ENCODE results near the gene MED13.
"Not testable (repeated sequence)": the region's sequence is repeated elsewhere in the genome, so short reads cannot be mapped to it uniquely, and the experiment has no call there.

Gene MED13

GRCh38 chr17:62004388-62004787 lies 60.7 kb downstream of the MED13 start:
- H3K4me3 ChIP-seq (ENCODE audit: low read length) = no peak overlapping the region
- H3K9ac ChIP-seq (ENCODE audit: low read length) = no peak overlapping the region
- H3K9me3 ChIP-seq (ENCODE audit: control insufficient read depth, low read length) = no peaks in the 10 kb centered on the region
- H3K27me3 ChIP-seq (ENCODE audit: control insufficient read depth, insufficient read depth, low read length) = no peaks in the 10 kb centered on the region
- no peaks in the 10 kb centered on the region for H3K36me3 ChIP-seq (ENCODE audit: control insufficient read depth, insufficient read depth, low read length)
- H3K4me1 ChIP-seq (ENCODE audit: control insufficient read depth, insufficient read depth, low read length) = no peaks in the 10 kb centered on the region

GRCh38 chr17:62003141-62003540 lies 61.9 kb downstream of the MED13 start:
- not testable (repeated sequence) for H3K36me3 ChIP-seq (ENCODE audit: control insufficient read depth, insufficient read depth, low read length); H3K4me1 ChIP-seq (ENCODE audit: control insufficient read depth, insufficient read depth, low read length); H3K9me3 ChIP-seq (ENCODE audit: control insufficient read depth, low read length); H3K9ac ChIP-seq (ENCODE audit: low read length); H3K4me3 ChIP-seq (ENCODE audit: low read length); H3K27me3 ChIP-seq (ENCODE audit: control insufficient read depth, insufficient read depth, low read length)

DNA sequence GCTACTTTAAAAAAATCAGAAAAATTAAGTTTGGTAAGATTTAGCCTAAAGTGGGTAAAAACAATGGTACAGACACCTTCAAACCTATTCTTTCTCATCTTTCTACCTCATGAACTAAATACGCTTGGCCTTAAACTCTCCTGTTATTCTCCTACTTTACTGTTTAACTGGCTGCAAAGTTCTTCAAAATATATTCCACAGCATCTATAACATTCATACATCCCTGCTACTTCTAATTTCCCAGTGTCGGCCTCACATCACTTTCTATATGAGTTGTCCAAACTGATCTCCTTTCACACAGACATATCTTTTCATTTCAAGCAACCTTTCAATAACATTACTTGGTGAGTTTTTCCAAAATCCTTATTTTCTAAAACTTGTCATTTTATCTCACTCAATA lies 64.0 kb downstream of the MED13 start:
- Histone ChIP-seq H3K9me3 (ENCODE audit: control insufficient read depth, low read length) (no peaks in the 10 kb centered on the region), H3K4me1 (ENCODE audit: control insufficient read depth, insufficient read depth, low read length) (no peaks in the 10 kb centered on the region), H3K36me3 (ENCODE audit: control insufficient read depth, insufficient read depth, low read length) (no peaks in the 10 kb centered on the region), H3K9ac (ENCODE audit: low read length) (no peak overlapping the region), H3K27me3 (ENCODE audit: control insufficient read depth, insufficient read depth, low read length) (no peaks in the 10 kb centered on the region), H3K4me3 (ENCODE audit: low read length) (no peak overlapping the region)

GRCh38 chr17:62000186-62000585 lies 64.9 kb downstream of the MED13 start:
- no peaks in the 10 kb centered on the region for H3K9me3 ChIP-seq (ENCODE audit: control insufficient read depth, low read length)
- H3K4me3 ChIP-seq (ENCODE audit: low read length) = no peak overlapping the region
- H3K27me3 ChIP-seq (ENCODE audit: control insufficient read depth, insufficient read depth, low read length) = no peaks in the 10 kb centered on the region
- H3K9ac ChIP-seq (ENCODE audit: low read length) = no peak overlapping the region
- H3K36me3 ChIP-seq (ENCODE audit: control insufficient read depth, insufficient read depth, low read length) = no peaks in the 10 kb centered on the region
- H3K4me1 ChIP-seq (ENCODE audit: control insufficient read depth, insufficient read depth, low read length) = no peaks in the 10 kb centered on the region

DNA sequence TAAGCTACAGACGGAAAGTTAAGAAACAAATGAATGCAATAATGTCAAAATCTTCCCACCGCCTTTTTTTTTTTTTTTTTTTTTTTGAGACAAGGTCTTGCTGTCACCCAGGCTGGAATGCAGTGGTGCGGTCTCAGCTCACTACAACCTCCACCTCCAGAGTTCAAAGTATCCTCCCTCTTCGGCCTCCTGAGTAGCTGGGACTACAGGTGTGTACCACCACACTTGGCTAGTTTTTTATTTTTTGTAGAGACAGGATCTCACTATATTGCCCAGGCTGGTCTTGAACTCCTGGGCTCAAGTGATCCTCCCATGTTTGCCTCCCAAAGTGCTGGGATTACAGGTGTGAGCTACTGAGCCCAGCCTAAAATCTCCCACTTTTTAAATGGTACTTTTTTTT lies 66.5 kb downstream of the MED13 start:
- H3K4me3 ChIP-seq (ENCODE audit: low read length); H3K9me3 ChIP-seq (ENCODE audit: control insufficient read depth, low read length); H3K4me1 ChIP-seq (ENCODE audit: control insufficient read depth, insufficient read depth, low read length); H3K9ac ChIP-seq (ENCODE audit: low read length); H3K27me3 ChIP-seq (ENCODE audit: control insufficient read depth, insufficient read depth, low read length); H3K36me3 ChIP-seq (ENCODE audit: control insufficient read depth, insufficient read depth, low read length): not testable (repeated sequence)

- H3K9me3 ChIP-seq (ENCODE audit: control insufficient read depth, low read length) = no peaks in the 10 kb centered on the region
- no peaks in the 10 kb centered on the region for H3K36me3 ChIP-seq (ENCODE audit: control insufficient read depth, insufficient read depth, low read length)
- H3K27me3 ChIP-seq (ENCODE audit: control insufficient read depth, insufficient read depth, low read length) = no peaks in the 10 kb centered on the region
- H3K4me1 ChIP-seq (ENCODE audit: control insufficient read depth, insufficient read depth, low read length) = no peaks in the 10 kb centered on the region
- H3K9ac ChIP-seq (ENCODE audit: low read length) = no peak overlapping the region
- H3K4me3 ChIP-seq (ENCODE audit: low read length) = no peak overlapping the region
Measured at GRCh38 chr17:61997664-61998063, 67.4 kb downstream of the MED13 start.

GRCh38 chr17:61996916-61997605 lies 68.0 kb downstream of the MED13 start:
- no peaks in the 10 kb centered on the region for H3K27me3 ChIP-seq (ENCODE audit: control insufficient read depth, insufficient read depth, low read length)
- H3K9ac ChIP-seq (ENCODE audit: low read length) = no peak overlapping the region
- H3K4me1 ChIP-seq (ENCODE audit: control insufficient read depth, insufficient read depth, low read length) = no peaks in the 10 kb centered on the region
- H3K4me3 ChIP-seq (ENCODE audit: low read length) = no peak overlapping the region
- no peaks in the 10 kb centered on the region for H3K36me3 ChIP-seq (ENCODE audit: control insufficient read depth, insufficient read depth, low read length)
- H3K9me3 ChIP-seq (ENCODE audit: control insufficient read depth, low read length) = no peaks in the 10 kb centered on the region

DNA sequence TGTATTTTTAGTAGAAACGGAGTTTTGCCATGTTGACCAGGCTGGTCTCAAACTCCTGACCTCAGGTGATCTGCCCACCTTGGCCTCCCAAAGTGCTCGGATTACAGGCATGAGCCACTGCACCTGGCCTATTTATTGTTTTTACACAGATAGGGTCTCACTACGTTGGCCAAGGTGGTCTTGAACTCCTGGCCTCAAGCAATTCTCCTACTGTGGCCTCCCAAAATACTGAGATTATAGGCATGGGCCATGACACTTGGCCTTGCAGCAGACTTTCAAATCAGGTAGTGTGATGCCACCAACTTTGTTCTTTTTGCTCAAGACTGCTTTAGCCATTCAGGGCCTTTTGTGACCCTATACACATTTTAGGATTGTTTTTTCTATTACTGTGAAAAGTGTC lies 75.6 kb downstream of the MED13 start:
- Histone ChIP-seq H3K4me1 (ENCODE audit: control insufficient read depth, insufficient read depth, low read length) (no peaks in the 10 kb centered on the region), H3K27me3 (ENCODE audit: control insufficient read depth, insufficient read depth, low read length) (no peaks in the 10 kb centered on the region), H3K4me3 (ENCODE audit: low read length) (no peak overlapping the region), H3K9ac (ENCODE audit: low read length) (no peak overlapping the region), H3K9me3 (ENCODE audit: control insufficient read depth, low read length) (no peaks in the 10 kb centered on the region), H3K36me3 (ENCODE audit: control insufficient read depth, insufficient read depth, low read length) (no peaks in the 10 kb centered on the region)

- Histone ChIP-seq H3K27me3 (ENCODE audit: control insufficient read depth, insufficient read depth, low read length) (no peaks in the 10 kb centered on the region), H3K9ac (ENCODE audit: low read length) (no peak overlapping the region), H3K9me3 (ENCODE audit: control insufficient read depth, low read length) (no peaks in the 10 kb centered on the region), H3K4me1 (ENCODE audit: control insufficient read depth, insufficient read depth, low read length) (no peaks in the 10 kb centered on the region), H3K4me3 (ENCODE audit: low read length) (no peak overlapping the region), H3K36me3 (ENCODE audit: control insufficient read depth, insufficient read depth, low read length) (no peaks in the 10 kb centered on the region)
Measured at GRCh38 chr17:61986898-61987297, 78.2 kb downstream of the MED13 start.

- Histone ChIP-seq H3K27me3 (ENCODE audit: control insufficient read depth, insufficient read depth, low read length) (no peaks in the 10 kb centered on the region), H3K9ac (ENCODE audit: low read length) (no peak overlapping the region), H3K4me3 (ENCODE audit: low read length) (no peak overlapping the region), H3K4me1 (ENCODE audit: control insufficient read depth, insufficient read depth, low read length) (no peaks in the 10 kb centered on the region), H3K9me3 (ENCODE audit: control insufficient read depth, low read length) (no peaks in the 10 kb centered on the region), H3K36me3 (ENCODE audit: control insufficient read depth, insufficient read depth, low read length) (no peaks in the 10 kb centered on the region)
Measured at GRCh38 chr17:61984821-61985220, 80.3 kb downstream of the MED13 start.

DNA sequence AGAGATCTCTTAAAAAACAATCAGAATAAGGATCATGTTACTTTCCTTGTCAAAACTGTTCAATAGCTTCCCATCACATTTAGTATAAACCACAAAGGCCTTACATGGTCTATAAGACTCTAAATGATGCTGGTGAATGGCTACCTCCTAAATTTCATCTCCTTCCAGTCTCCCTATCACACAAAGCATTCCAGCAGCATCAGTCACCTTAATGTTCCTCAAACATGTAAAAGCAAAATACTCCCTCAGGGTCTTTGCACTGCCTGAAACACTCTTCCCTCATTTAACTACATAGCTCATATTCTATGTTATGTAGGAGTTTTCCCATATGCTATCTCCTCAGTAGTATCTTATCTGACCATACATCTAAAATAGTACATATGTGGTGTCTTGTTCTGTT lies 83.8 kb downstream of the MED13 start:
- Histone ChIP-seq H3K36me3 (ENCODE audit: control insufficient read depth, insufficient read depth, low read length) (no peaks in the 10 kb centered on the region), H3K9ac (ENCODE audit: low read length) (no peak overlapping the region), H3K4me3 (ENCODE audit: low read length) (no peak overlapping the region), H3K27me3 (ENCODE audit: control insufficient read depth, insufficient read depth, low read length) (no peaks in the 10 kb centered on the region), H3K4me1 (ENCODE audit: control insufficient read depth, insufficient read depth, low read length) (no peaks in the 10 kb centered on the region), H3K9me3 (ENCODE audit: control insufficient read depth, low read length) (no peaks in the 10 kb centered on the region)

DNA sequence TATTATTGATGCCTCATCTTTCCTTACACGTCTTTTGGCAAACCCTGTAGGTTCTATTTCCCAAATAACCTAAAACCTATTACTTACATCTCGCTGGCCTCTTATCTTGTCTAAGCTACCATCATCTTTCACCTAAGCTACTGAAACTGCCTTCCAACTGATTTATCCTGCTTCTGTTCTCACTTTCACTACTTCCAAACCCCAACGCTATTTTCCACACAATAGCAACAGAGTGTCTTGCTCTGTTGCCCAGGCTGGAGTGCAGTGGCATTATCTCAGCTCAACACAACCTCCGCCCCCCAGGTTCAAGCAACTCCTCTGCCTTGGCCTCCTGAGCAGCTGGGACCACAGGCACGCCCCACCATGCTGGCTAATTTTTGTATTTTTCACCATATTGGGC lies 84.5 kb downstream of the MED13 start:
- Histone ChIP-seq H3K36me3 (ENCODE audit: control insufficient read depth, insufficient read depth, low read length) (no peaks in the 10 kb centered on the region), H3K4me3 (ENCODE audit: low read length) (no peak overlapping the region), H3K4me1 (ENCODE audit: control insufficient read depth, insufficient read depth, low read length) (no peaks in the 10 kb centered on the region), H3K9ac (ENCODE audit: low read length) (no peak overlapping the region), H3K9me3 (ENCODE audit: control insufficient read depth, low read length) (no peaks in the 10 kb centered on the region), H3K27me3 (ENCODE audit: control insufficient read depth, insufficient read depth, low read length) (no peaks in the 10 kb centered on the region)

DNA sequence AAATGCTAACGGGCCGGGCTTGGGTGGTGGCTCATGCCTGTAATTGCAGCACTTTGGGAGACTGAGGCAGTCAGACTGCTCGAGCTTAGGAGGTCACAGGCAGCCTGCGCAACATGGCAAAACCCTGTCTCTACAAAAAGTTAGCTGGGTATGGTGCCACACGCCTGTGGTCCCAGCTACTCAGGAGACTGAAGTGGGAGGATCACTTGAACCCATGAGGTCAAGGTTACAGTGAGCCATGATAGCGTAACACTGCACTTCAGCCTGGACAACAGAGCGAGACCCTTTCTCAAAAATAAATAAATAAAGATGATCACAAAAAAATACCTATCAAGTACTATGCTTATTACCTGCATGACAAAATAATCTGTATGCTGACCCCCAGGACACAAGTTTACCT lies 91.0 kb downstream of the MED13 start:
- no peak overlapping the region for H3K4me3 ChIP-seq (ENCODE audit: low read length)
- H3K36me3 ChIP-seq (ENCODE audit: control insufficient read depth, insufficient read depth, low read length) = no peaks in the 10 kb centered on the region
- no peak overlapping the region for H3K9ac ChIP-seq (ENCODE audit: low read length)
- H3K27me3 ChIP-seq (ENCODE audit: control insufficient read depth, insufficient read depth, low read length) = no peaks in the 10 kb centered on the region
- H3K9me3 ChIP-seq (ENCODE audit: control insufficient read depth, low read length) = no peaks in the 10 kb centered on the region
- H3K4me1 ChIP-seq (ENCODE audit: control insufficient read depth, insufficient read depth, low read length) = no peaks in the 10 kb centered on the region
